Liver (tissue), 9 donors: ENCODE results near the gene DIAPH2. TPM values are rescaled to one million over a fixed set of nuclear protein-coding genes. Genes with fewer than 3 reads are reported as not detected.
A peak's percentile ranks its signal among the peaks of the same experiment; 100 is the strongest.
"Not testable (repeated sequence)": the region's sequence is repeated elsewhere in the genome, so short reads cannot be mapped to it uniquely, and the experiment has no call there.

Experiments used
- DNase-seq: peaks from one replicate; pipeline ENCODE4 v3.0.0-alpha.2; 2017; ENCODE audit warnings: low spot score
- H3K27ac ChIP-seq, 2 donors: one replicate each; pipeline ENCODE4 v1.7.0; 2013; ENCODE audit warnings: inconsistent platforms in 2 of 2, low read length in 2 of 2, control low read depth in 1 of 2, low read depth in 1 of 2, mild to moderate bottlenecking in 1 of 2
- H3K27me3 ChIP-seq, 4 donors: one replicate each; pipeline versions ENCODE4 v1.6.1 to v1.7.0; 2013; ENCODE audit warnings: low read length in 3 of 4, inconsistent platforms in 1 of 4, mild to moderate bottlenecking in 1 of 4, moderate library complexity in 1 of 4; ENCODE audit not compliant: control insufficient read depth in 4 of 4, insufficient read depth in 4 of 4
- H3K36me3 ChIP-seq, 4 donors: one replicate each; pipeline versions ENCODE4 v1.6.1 to v1.7.0; 2013; ENCODE audit warnings: low read length in 3 of 4, mild to moderate bottlenecking in 3 of 4, low read depth in 1 of 4, moderate library complexity in 1 of 4; ENCODE audit not compliant: control insufficient read depth in 4 of 4, insufficient read depth in 3 of 4
- H3K4me1 ChIP-seq, 4 donors: one replicate each; pipeline versions ENCODE4 v1.6.1 to v1.7.0; 2013; ENCODE audit warnings: low read length in 3 of 4, mild to moderate bottlenecking in 3 of 4, moderate library complexity in 1 of 4; ENCODE audit not compliant: control insufficient read depth in 4 of 4, insufficient read depth in 4 of 4
- H3K4me3 ChIP-seq, 3 donors: one replicate each; pipeline versions ENCODE4 v1.6.1 to v1.7.0; 2013; ENCODE audit warnings: low read length in 3 of 3, control low read depth in 1 of 3, low read depth in 1 of 3, mild to moderate bottlenecking in 1 of 3
- H3K9ac ChIP-seq, 2 donors: one replicate each; pipeline ENCODE4 v1.7.0; 2013; ENCODE audit warnings: low read length in 2 of 2, mild to moderate bottlenecking in 2 of 2, moderate library complexity in 2 of 2, control low read depth in 1 of 2, low read depth in 1 of 2
- H3K9me3 ChIP-seq, 4 donors: one replicate each; pipeline versions ENCODE4 v1.6.1 to v1.7.0; 2013; ENCODE audit warnings: low read length in 3 of 4; ENCODE audit not compliant: control insufficient read depth in 4 of 4
- EGR1 ChIP-seq, 2 donors: IDR thresholded peaks; 2 replicates each; pipeline ENCODE4 v1.6.1; 2016 to 2018; ENCODE audit warnings: antibody characterized with exemption in 2 of 2, low read depth in 2 of 2
- FOXA1 ChIP-seq: IDR thresholded peaks from 2 replicates; pipeline ENCODE4 v1.6.1; 2016; ENCODE audit warnings: antibody characterized with exemption
- FOXA2 ChIP-seq: IDR thresholded peaks from 2 replicates; pipeline ENCODE4 v1.6.1; 2016; ENCODE audit warnings: antibody characterized with exemption
- GABPA ChIP-seq, 2 donors: IDR thresholded peaks in 1 of 2; conservative IDR thresholded peaks in 1 of 2; 2 replicates each; pipeline ENCODE4 v1.6.1; 2016; ENCODE audit warnings: antibody characterized with exemption in 2 of 2, mild to moderate bottlenecking in 1 of 2, moderate library complexity in 1 of 2
- HNF4A ChIP-seq, 2 donors: conservative IDR thresholded peaks; 2 replicates each; pipeline ENCODE4 v1.6.1; 2016; ENCODE audit warnings: antibody characterized with exemption in 2 of 2, mild to moderate bottlenecking in 2 of 2
- HNF4G ChIP-seq: IDR thresholded peaks from 2 replicates; pipeline ENCODE4 v1.6.1; 2016; ENCODE audit warnings: antibody characterized with exemption
- JUND ChIP-seq, 2 donors: IDR thresholded peaks; 2 replicates each; pipeline ENCODE4 v1.6.1; 2016; ENCODE audit warnings: antibody characterized with exemption in 2 of 2
- MAX ChIP-seq: IDR thresholded peaks from 2 replicates; pipeline ENCODE4 v1.6.1; 2016; ENCODE audit warnings: antibody characterized with exemption
- NR2F2 ChIP-seq: IDR thresholded peaks from 2 replicates; pipeline ENCODE4 v1.6.1; 2016; ENCODE audit warnings: antibody characterized with exemption
- RAD21 ChIP-seq, 2 donors: IDR thresholded peaks; 2 replicates each; pipeline ENCODE4 v1.6.1; 2016; ENCODE audit warnings: antibody characterized with exemption in 2 of 2, mild to moderate bottlenecking in 2 of 2
- REST ChIP-seq: IDR thresholded peaks from 2 replicates; pipeline ENCODE4 v1.6.1; 2016; ENCODE audit warnings: antibody characterized with exemption, mild to moderate bottlenecking
- RXRA ChIP-seq, 2 donors: IDR thresholded peaks; 2 replicates each; pipeline ENCODE4 v1.6.1; 2017 to 2018; ENCODE audit warnings: antibody characterized with exemption in 2 of 2, mild to moderate bottlenecking in 1 of 2
- SP1 ChIP-seq: IDR thresholded peaks from 2 replicates; pipeline ENCODE4 v1.6.1; 2018; ENCODE audit warnings: antibody characterized with exemption, mild to moderate bottlenecking
- TAF1 ChIP-seq: conservative IDR thresholded peaks from 2 replicates; pipeline ENCODE4 v1.6.1; 2016; ENCODE audit warnings: antibody characterized with exemption, mild to moderate bottlenecking
- YY1 ChIP-seq: IDR thresholded peaks from 2 replicates; pipeline ENCODE4 v1.6.1; 2016; ENCODE audit warnings: antibody characterized with exemption, mild to moderate bottlenecking
- ZBTB33 ChIP-seq: IDR thresholded peaks from 2 replicates; pipeline ENCODE4 v1.6.1; 2016; ENCODE audit warnings: antibody characterized with exemption
- WGBS: extraction: QIAGEN DNeasy Blood & Tissue Kit; methylation state at CpG from one replicate; pipeline ENCODE4 v1.1.7; 2013; 5-methylcytosine and 5-hydroxymethylcytosine counted together
- polyA plus RNA-seq, 2 donors: library from polyadenylated mRNA; stranded (reverse) in 1 of 2; unstranded in 1 of 2; fragments of 200-250 nt in 1 of 2; fragments of >200 nt in 1 of 2; fragmentation: Nextera tagmentation in 1 of 2; extraction: Ambion mirVana in 1 of 2; gene quantifications; one replicate each; pipeline versions ENCODE4 v1.2.1 to v1.2.3, GENCODE V29; 2013 to 2015
- total RNA-seq, 2 donors: library from RNA; depleted of rRNA; stranded (reverse); fragments of >200 nt; gene quantifications; one replicate each; pipeline ENCODE4 v1.2.3, GENCODE V29; 2014
- TF ChIP-seq, protein P1 (sequence below): fragments of 150-350 bp; IDR thresholded peaks from 2 replicates; pipeline ENCODE4 v1.5.1; 2017; ENCODE audit warnings: improper control_type of control experiment, low read depth, low read length; ENCODE audit not compliant: missing input control
- TF ChIP-seq, protein P2 (sequence below): IDR thresholded peaks from 2 replicates; pipeline ENCODE4 v1.6.1; 2016; ENCODE audit warnings: antibody characterized with exemption
- donor health status: healthy.
- donor health status: healthy.
- donor health status: healthy.
- donor health status: healthy.
- donor health status: healthy.

Gene DIAPH2
- total and polyA plus RNA-seq, 4 donors, result 2.7 to 16.6 (median 5.3) TPM

- 95% methylated on average over 1 of the region's 1 CpG for WGBS
Observed at GRCh38 chrX:96729053-96729452, 44.4 kb downstream of the DIAPH2 start.

DNA sequence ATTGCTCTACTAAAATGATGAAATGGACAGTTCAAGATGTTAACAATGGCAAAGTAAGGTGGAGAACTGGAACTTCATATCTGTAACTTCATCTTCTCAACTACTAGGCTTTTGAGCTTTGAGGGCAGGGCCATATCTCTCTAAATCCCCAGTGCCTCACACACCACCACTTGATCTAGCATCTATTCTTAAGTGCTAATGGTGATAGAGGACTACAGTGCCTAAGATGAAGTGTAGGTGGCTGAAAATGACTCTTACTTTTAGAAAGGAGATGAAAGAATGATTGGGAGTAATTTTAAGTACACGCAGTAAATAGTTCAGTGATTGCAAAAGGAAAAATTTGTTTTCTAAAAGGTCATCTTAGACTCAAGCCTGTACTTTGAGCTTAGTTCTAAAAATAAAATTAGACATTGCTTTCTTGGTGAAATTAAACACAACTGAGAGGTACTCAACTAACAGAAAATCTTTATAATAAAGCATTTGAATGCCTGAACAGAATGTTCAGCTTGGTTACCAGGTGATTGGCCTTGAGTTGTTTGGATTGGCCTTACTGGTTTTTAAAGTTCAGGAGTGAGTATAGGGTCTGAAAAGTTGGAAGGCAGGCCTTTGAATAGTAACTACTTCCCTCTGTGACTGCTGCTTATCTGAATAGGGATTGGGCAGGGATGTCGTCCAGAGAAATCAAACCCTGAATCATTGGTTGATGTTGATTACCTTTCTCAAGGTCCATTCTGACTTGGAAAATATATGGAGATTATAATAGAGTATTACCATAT, 45.4 kb downstream of the DIAPH2 start:
- Histone ChIP-seq H3K9ac (no peak overlapping the region), H3K9me3 (no peaks in the 10 kb centered on the region), H3K27me3 (no peaks in the 10 kb centered on the region), H3K36me3 (no peaks in the 10 kb centered on the region), H3K27ac (no peak overlapping the region), H3K4me3 (no peak overlapping the region), H3K4me1 (peaks cover 0 to 7% (median 3%) of the 10 kb centered on the region in 4 donors)
- 44% methylated on average over 2 of the region's 2 CpGs for WGBS
- no peak for TF ChIP-seq FOXA1
- TF ChIP-seq TAF1, result no peak
- TF ChIP-seq NR2F2, result no peak
- TF ChIP-seq MAX, result no peak
- no peak for TF ChIP-seq REST
- no peak for TF ChIP-seq EGR1 (IDR thresholded peaks at IDR 0.05; ENCODE audit: low read depth in 2 of 2)
- TF ChIP-seq, protein P1, sequence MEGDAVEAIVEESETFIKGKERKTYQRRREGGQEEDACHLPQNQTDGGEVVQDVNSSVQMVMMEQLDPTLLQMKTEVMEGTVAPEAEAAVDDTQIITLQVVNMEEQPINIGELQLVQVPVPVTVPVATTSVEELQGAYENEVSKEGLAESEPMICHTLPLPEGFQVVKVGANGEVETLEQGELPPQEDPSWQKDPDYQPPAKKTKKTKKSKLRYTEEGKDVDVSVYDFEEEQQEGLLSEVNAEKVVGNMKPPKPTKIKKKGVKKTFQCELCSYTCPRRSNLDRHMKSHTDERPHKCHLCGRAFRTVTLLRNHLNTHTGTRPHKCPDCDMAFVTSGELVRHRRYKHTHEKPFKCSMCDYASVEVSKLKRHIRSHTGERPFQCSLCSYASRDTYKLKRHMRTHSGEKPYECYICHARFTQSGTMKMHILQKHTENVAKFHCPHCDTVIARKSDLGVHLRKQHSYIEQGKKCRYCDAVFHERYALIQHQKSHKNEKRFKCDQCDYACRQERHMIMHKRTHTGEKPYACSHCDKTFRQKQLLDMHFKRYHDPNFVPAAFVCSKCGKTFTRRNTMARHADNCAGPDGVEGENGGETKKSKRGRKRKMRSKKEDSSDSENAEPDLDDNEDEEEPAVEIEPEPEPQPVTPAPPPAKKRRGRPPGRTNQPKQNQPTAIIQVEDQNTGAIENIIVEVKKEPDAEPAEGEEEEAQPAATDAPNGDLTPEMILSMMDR, result no peak
- peak; percentile 11 for TF ChIP-seq SP1
- no peak for TF ChIP-seq YY1
- TF ChIP-seq, protein P2, sequence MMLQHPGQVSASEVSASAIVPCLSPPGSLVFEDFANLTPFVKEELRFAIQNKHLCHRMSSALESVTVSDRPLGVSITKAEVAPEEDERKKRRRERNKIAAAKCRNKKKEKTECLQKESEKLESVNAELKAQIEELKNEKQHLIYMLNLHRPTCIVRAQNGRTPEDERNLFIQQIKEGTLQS, result no peak
- no peak for TF ChIP-seq GABPA (IDR thresholded peaks at IDR 0.05 in 1 of 2, conservative IDR thresholded peaks at IDR 0.05 in 1 of 2)
- no peak for TF ChIP-seq FOXA2
- TF ChIP-seq HNF4G, result no peak
- no peak for TF ChIP-seq ZBTB33
- peak; percentile 26 to 60 for TF ChIP-seq HNF4A (conservative IDR thresholded peaks at IDR 0.05)
- TF ChIP-seq JUND (IDR thresholded peaks at IDR 0.05), result peak in 1 of 2 donors; percentile 25
- peak in 1 of 2 donors; percentile 21 for TF ChIP-seq RXRA (IDR thresholded peaks at IDR 0.05)
- TF ChIP-seq RAD21 (IDR thresholded peaks at IDR 0.05), result no peak
- DNase-seq, result no peak

More at GRCh38 chrX:96729053-96729452, 44.4 kb downstream of the DIAPH2 start:
- Histone ChIP-seq H3K4me1 (peaks cover 0 to 7% (median 3%) of the 10 kb centered on the region in 4 donors), H3K9ac (no peak overlapping the region), H3K4me3 (no peak overlapping the region), H3K9me3 (no peaks in the 10 kb centered on the region), H3K27ac (no peak overlapping the region), H3K27me3 (no peaks in the 10 kb centered on the region), H3K36me3 (no peaks in the 10 kb centered on the region)
- DNase-seq, result no peak
- TF ChIP-seq HNF4G, result no peak
- TF ChIP-seq TAF1, result no peak
- TF ChIP-seq HNF4A (conservative IDR thresholded peaks at IDR 0.05), result no peak
- TF ChIP-seq FOXA2, result no peak
- no peak for TF ChIP-seq YY1
- TF ChIP-seq, protein P2, result no peak

GRCh38 chrX:96731000-96731399, 46.4 kb downstream of the DIAPH2 start:
- 94% methylated on average over 3 of the region's 3 CpGs for WGBS
- not testable (repeated sequence) for H3K9me3 ChIP-seq, H3K36me3 ChIP-seq, H3K27me3 ChIP-seq, H3K27ac ChIP-seq, H3K4me3 ChIP-seq, H3K4me1 ChIP-seq, DNase-seq, H3K9ac ChIP-seq
